AG04450 (cell line): ENCODE data around the gene SLC48A1. TPM values are rescaled to one million over a fixed set of nuclear protein-coding genes. Genes with fewer than 3 reads are reported as not detected.

Experiments
- CTCF ChIA-PET: fragments of 300-600, 350-600 bp; formaldehyde crosslinking; extraction: SDS; loops from one replicate; lab custom pipeline; 2022; ENCODE audit warnings: antibody characterized with exemption, inconsistent platforms; lab: Charles Lee
- POLR2A ChIA-PET: fragments of 350-600 bp; formaldehyde crosslinking; extraction: SDS; loops from one replicate; lab custom pipeline; 2021; ENCODE audit warnings: antibody characterized with exemption, inconsistent platforms; lab: Yijun Ruan, JAX
- DNase-seq: peaks from one replicate; pipeline ENCODE4 v3.0.0-alpha.2; 2011; ENCODE audit warnings: low read depth, low spot score
- H3K27ac ChIP-seq: one replicate; pipeline ENCODE4 v1.5.1; 2012; ENCODE audit warnings: low read depth, low read length, control low read depth
- H3K27me3 ChIP-seq: one replicate; pipeline ENCODE4 v1.6.0; 2012; ENCODE audit warnings: low read length; ENCODE audit not compliant: control insufficient read depth, insufficient read depth
- H3K4me3 ChIP-seq: 2 replicates; pipeline ENCODE4 v1.5.1; 2011; ENCODE audit warnings: mild to moderate bottlenecking, low read depth, low read length, control low read depth
- H3K9me3 ChIP-seq: 2 replicates; pipeline ENCODE4 v1.5.1; 2012; ENCODE audit warnings: low read length; ENCODE audit not compliant: control insufficient read depth, insufficient read depth
- CTCF ChIP-seq: IDR thresholded peaks from 2 replicates; pipeline ENCODE4 v1.5.1; 2011; ENCODE audit warnings: low read depth, low read length, control low read depth, inconsistent platforms
- polyA plus RNA-seq: library from polyadenylated mRNA; depleted of rRNA; stranded (reverse); fragments of >200 nt; gene quantifications from 2 replicates; pipeline ENCODE4 v1.2.3, GENCODE V29; 2011

Gene SLC48A1
- polyA plus RNA-seq, 1 experiment, result 7.8 TPM

GRCh38 chr12:47822401-47822800, 49.4 kb downstream of the SLC48A1 start:
- no peak overlapping the region for H3K4me3 ChIP-seq
- no peaks in the 10 kb centered on the region; the same call in 1 of the 2 replicates for H3K9me3 ChIP-seq
- POLR2A ChIA-PET, result no interaction called here
- no peak overlapping the region for H3K27ac ChIP-seq
- CTCF ChIA-PET, result interaction anchor here (1.0 to 2.1 kb wide), 6 partner anchors 9 to 141 kb away, joined by 3 to 10 read pairs (median 4); partner anchors contain the start of gene TMEM106C
- TF ChIP-seq CTCF, result no peak
- DNase-seq, result no peak
- no peaks in the 10 kb centered on the region for H3K27me3 ChIP-seq

GRCh38 chr12:47822863-47823262, 49.8 kb downstream of the SLC48A1 start:
- Histone ChIP-seq H3K9me3 (no peaks in the 10 kb centered on the region; the same call in 1 of the 2 replicates), H3K27ac (no peak overlapping the region), H3K27me3 (no peaks in the 10 kb centered on the region), H3K4me3 (no peak overlapping the region)
- no peak for TF ChIP-seq CTCF
- ChIA-PET CTCF (interaction anchor here (1.0 to 1.6 kb wide), 5 partner anchors 13 to 140 kb away, joined by 3 to 10 read pairs (median 4); partner anchors contain the start of gene TMEM106C), POLR2A (no interaction called here)
- DNase-seq, result no peak

- no peaks in the 10 kb centered on the region for H3K27me3 ChIP-seq
- ChIA-PET CTCF (interaction anchor here (1.3 to 1.6 kb wide), 2 partner anchors 14 to 82 kb away, joined by 3 to 10 read pairs; no protein-coding TSS in a partner anchor), POLR2A (no interaction called here)
- H3K27ac ChIP-seq, result no peak overlapping the region
- no peaks in the 10 kb centered on the region; the same call in 1 of the 2 replicates for H3K9me3 ChIP-seq
- TF ChIP-seq CTCF, result no peak
- no peak overlapping the region for H3K4me3 ChIP-seq
- DNase-seq, result no peak
These were observed 50.5 kb downstream of the SLC48A1 start for GRCh38 chr12:47823422-47824086.

GRCh38 chr12:47824198-47824597, 51.2 kb downstream of the SLC48A1 start:
- CTCF ChIA-PET, result interaction anchor here (0.8 to 1.3 kb wide), 4 partner anchors 11 to 118 kb away, joined by 3 to 6 read pairs (median 3); partner anchors contain the start of gene RPAP3

More at GRCh38 chr12:47824198-47824597, 51.2 kb downstream of the SLC48A1 start:
- Histone ChIP-seq H3K9me3 (no peaks in the 10 kb centered on the region; the same call in 1 of the 2 replicates), H3K27me3 (no peaks in the 10 kb centered on the region), H3K4me3 (no peak overlapping the region), H3K27ac (no peak overlapping the region)
- no peak for TF ChIP-seq CTCF
- POLR2A ChIA-PET, result no interaction called here
- no peak for DNase-seq
